Panc1 (cell line): ENCODE measurements around the gene NFATC1. TPM values are rescaled to one million over a fixed set of nuclear protein-coding genes. Genes with fewer than 3 reads are reported as not detected.

Experiments
- ATAC-seq: fragments of 200-7000 bp; cut with Tn5 transposase; 2 replicates; pipeline ENCODE4 v1.9.1; 2020; ENCODE audit warnings: mild to moderate bottlenecking, moderate library complexity
- BruUV-seq: library from RNA; stranded (reverse); fragments of 400-500 nt; replicated peaks from 2 replicates; lab custom pipeline; 2021; lab: Mats Ljungman, UMichigan
- CTCF ChIA-PET: fragments of 300-600 bp; sonication (Branson Sonifier 250); formaldehyde crosslinking; loops from one replicate; lab custom pipeline; 2022; ENCODE audit warnings: antibody characterized with exemption; lab: Charles Lee
- POLR2A ChIA-PET: fragments of 300-600 bp; sonication (Branson Sonifier 250); formaldehyde crosslinking; loops from one replicate; lab custom pipeline; 2022; ENCODE audit warnings: antibody characterized with exemption; lab: Charles Lee
- DNase-seq: peaks from one replicate; pipeline ENCODE4 v3.0.0-alpha.2; 2010; ENCODE audit warnings: low read depth, low spot score
- H3K27ac ChIP-seq: 2 replicates; pipeline ENCODE4 v1.5.1; 2011; ENCODE audit warnings: mild to moderate bottlenecking, low read length, inconsistent platforms
- H3K27me3 ChIP-seq: fragments of 200-500 bp; sonication (Bioruptor generic); 2 replicates; pipeline ENCODE4 v1.6.0; 2014; ENCODE audit warnings: low read length, inconsistent platforms; ENCODE audit not compliant: control insufficient read depth, insufficient read depth
- H3K36me3 ChIP-seq: fragments of 200-500 bp; sonication (Bioruptor generic); 2 replicates; pipeline ENCODE4 v1.5.1; 2014; ENCODE audit warnings: inconsistent platforms, mild to moderate bottlenecking, low read length, moderate library complexity; ENCODE audit not compliant: control insufficient read depth, insufficient read depth
- H3K4me1 ChIP-seq: 2 replicates; pipeline ENCODE4 v1.5.1; 2011; ENCODE audit warnings: inconsistent platforms, mild to moderate bottlenecking, low read length, moderate library complexity; ENCODE audit not compliant: control insufficient read depth, insufficient read depth
- H3K4me3 ChIP-seq, 2 experiments: 2 replicates each; pipeline ENCODE4 v1.5.1; 2011 to 2012; ENCODE audit warnings: low read depth in 2 of 2, low read length in 2 of 2, mild to moderate bottlenecking in 2 of 2, inconsistent platforms in 1 of 2, moderate library complexity in 1 of 2
- H3K9me3 ChIP-seq: fragments of 200-500 bp; sonication (Bioruptor generic); 2 replicates; pipeline ENCODE4 v1.5.1; 2014; ENCODE audit warnings: low read depth, mild to moderate bottlenecking, inconsistent platforms, low read length, moderate library complexity; ENCODE audit not compliant: control insufficient read depth, insufficient read depth
- POLR2AphosphoS5 ChIP-seq: IDR thresholded peaks from 2 replicates; pipeline ENCODE4 v1.6.1; 2012; ENCODE audit warnings: mild to moderate bottlenecking, low read depth, low read length, moderate library complexity
- SIN3A ChIP-seq: IDR thresholded peaks from 2 replicates; pipeline ENCODE4 v1.6.1; 2012; ENCODE audit warnings: low read depth, mild to moderate bottlenecking, low read length, moderate library complexity, borderline replicate concordance; ENCODE audit not compliant: insufficient read depth
- TCF7L2 ChIP-seq: IDR thresholded peaks from 2 replicates; pipeline ENCODE4 v1.6.1; 2011; ENCODE audit warnings: mild to moderate bottlenecking, low read depth, low read length, inconsistent platforms
- in situ Hi-C: cut with HindIII; loops from 2 replicates; pipeline ENCODE4 v1.10.0; 2016; ENCODE audit warnings: low sequenced_read_pairs, low pct_unique_long_range_greater_than_20kb
- intact Hi-C: fragments of 100-400 bp; cut with micrococcal nuclease; formaldehyde crosslinking; loops from one replicate; pipeline ENCODE4 v1.10.0; 2022; ENCODE audit not compliant: unreplicated experiment
- total RNA-seq: library from RNA; stranded (reverse); gene quantifications from one replicate; pipeline ENCODE4 v1.2.1, GENCODE V29; 2021; ENCODE audit not compliant: unreplicated experiment
- TF ChIP-seq, protein P1 (sequence below): fragments of 450-650 bp; IDR thresholded peaks from 2 replicates; pipeline ENCODE4 v1.5.1; 2017; ENCODE audit warnings: mild to moderate bottlenecking
- TF ChIP-seq, protein P2 (sequence below), 2 experiments: IDR thresholded peaks; 2 replicates each; pipeline ENCODE4 v1.6.1; 2011 to 2012; ENCODE audit warnings: low read depth in 2 of 2, control low read depth in 1 of 2, low read length in 1 of 2, mild to moderate bottlenecking in 1 of 2, moderate library complexity in 1 of 2; ENCODE audit not compliant: insufficient read depth in 1 of 2

Gene NFATC1
- total RNA-seq, 1 experiment from 2014 or later, result 30.8 TPM

DNA sequence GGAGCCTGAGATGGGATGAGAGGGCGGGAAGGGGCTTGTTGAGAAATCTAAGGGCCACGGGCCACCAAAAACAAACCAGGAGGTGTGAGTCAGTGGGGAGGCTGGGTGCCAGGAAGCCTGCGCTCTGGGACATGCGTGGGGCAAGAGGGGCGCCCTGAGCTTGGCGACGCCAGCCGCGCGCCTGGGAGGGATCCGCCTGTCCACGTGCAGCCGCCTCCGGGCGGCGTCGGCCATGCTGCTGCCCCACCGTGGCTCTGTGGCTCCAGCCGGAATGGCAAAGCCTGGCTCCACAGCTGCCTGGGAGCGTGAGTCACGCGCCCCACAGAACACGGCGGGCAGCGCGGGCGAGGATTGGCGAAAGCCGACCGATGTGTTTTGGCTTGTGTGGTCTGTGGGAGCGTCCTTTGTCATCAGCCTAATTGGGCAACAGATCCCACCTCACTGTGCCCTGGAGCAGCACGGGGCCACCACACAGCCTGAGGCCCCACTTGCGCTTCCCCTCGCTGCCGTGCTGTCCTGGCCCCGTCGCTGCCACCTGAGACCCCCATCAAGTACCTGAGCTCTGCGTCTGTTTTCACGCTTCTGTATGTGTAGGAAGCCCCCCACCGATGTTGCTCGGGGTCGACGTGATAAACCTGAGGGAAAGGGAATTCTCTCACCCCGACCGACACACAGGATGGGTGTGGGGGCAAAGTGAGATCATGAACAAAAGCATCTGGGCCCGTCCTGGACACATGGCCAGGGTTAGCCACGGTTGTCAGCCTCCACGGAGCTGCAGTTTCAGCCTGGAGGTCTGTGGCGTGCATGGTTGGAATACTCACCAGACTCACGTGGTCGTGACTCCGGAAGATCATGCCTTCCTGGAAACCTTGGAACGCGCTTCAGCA lies 80.5 kb downstream of the NFATC1 start:
- H3K27ac ChIP-seq, result no peak overlapping the region
- no peaks in the 10 kb centered on the region for H3K9me3 ChIP-seq
- no peak overlapping the region for H3K4me3 ChIP-seq
- H3K27me3 ChIP-seq, result no peaks in the 10 kb centered on the region
- BruUV-seq, result no TSS peak
- ChIA-PET CTCF (no interaction called here), POLR2A (no interaction called here)
- DNase-seq (no peak), ATAC-seq (no peak)
- no peaks in the 10 kb centered on the region for H3K4me1 ChIP-seq
- intact Hi-C loops (no loop called here), in situ Hi-C loops (no loop called here)
- TF ChIP-seq POLR2AphosphoS5 (no peak), TCF7L2 (no peak)
- TF ChIP-seq, protein P1, sequence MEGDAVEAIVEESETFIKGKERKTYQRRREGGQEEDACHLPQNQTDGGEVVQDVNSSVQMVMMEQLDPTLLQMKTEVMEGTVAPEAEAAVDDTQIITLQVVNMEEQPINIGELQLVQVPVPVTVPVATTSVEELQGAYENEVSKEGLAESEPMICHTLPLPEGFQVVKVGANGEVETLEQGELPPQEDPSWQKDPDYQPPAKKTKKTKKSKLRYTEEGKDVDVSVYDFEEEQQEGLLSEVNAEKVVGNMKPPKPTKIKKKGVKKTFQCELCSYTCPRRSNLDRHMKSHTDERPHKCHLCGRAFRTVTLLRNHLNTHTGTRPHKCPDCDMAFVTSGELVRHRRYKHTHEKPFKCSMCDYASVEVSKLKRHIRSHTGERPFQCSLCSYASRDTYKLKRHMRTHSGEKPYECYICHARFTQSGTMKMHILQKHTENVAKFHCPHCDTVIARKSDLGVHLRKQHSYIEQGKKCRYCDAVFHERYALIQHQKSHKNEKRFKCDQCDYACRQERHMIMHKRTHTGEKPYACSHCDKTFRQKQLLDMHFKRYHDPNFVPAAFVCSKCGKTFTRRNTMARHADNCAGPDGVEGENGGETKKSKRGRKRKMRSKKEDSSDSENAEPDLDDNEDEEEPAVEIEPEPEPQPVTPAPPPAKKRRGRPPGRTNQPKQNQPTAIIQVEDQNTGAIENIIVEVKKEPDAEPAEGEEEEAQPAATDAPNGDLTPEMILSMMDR, result no peak
- H3K36me3 ChIP-seq, result no peaks in the 10 kb centered on the region

DNA sequence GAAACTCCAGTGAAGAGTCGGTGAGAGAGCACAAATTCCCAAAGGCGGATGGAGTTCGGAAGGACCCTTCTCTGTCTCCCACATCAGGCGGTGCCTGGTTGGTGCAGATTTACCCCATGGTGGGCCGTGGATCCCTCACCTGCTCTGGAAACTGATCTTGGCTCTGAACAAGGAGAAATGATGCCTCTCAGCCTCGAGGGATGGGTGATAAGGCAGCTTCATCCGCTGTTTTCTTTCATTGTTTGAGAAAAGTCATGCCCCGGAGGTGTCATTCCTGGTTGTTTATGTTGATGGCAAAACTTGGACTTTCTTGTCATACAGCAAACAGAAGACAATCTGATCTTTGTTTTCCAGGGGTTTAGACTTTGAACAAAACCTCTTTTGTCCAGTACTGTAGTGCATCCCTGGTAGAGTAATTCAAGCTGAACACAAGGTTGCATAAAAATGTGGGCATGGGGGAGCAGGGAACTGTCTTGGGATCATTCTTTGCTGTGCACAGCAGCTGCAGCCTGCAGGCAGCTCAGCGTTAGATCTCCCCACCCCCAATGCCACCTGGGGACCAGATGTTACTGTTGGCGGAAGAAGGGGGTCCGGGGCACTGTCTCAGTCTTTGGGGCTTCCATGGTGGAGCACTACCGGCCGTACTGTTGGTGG lies 81.3 kb downstream of the NFATC1 start:
- Histone ChIP-seq H3K4me1 (no peaks in the 10 kb centered on the region), H3K36me3 (no peaks in the 10 kb centered on the region), H3K9me3 (no peaks in the 10 kb centered on the region), H3K27me3 (no peaks in the 10 kb centered on the region), H3K27ac (no peak overlapping the region), H3K4me3 (no peak overlapping the region)
- ChIA-PET CTCF (no interaction called here), POLR2A (no interaction called here)
- no peak for ATAC-seq
- in situ Hi-C loops, result no loop called here
- BruUV-seq, result no TSS peak
- intact Hi-C loops, result no loop called here
- DNase-seq, result no peak
- TF ChIP-seq, protein P2, sequence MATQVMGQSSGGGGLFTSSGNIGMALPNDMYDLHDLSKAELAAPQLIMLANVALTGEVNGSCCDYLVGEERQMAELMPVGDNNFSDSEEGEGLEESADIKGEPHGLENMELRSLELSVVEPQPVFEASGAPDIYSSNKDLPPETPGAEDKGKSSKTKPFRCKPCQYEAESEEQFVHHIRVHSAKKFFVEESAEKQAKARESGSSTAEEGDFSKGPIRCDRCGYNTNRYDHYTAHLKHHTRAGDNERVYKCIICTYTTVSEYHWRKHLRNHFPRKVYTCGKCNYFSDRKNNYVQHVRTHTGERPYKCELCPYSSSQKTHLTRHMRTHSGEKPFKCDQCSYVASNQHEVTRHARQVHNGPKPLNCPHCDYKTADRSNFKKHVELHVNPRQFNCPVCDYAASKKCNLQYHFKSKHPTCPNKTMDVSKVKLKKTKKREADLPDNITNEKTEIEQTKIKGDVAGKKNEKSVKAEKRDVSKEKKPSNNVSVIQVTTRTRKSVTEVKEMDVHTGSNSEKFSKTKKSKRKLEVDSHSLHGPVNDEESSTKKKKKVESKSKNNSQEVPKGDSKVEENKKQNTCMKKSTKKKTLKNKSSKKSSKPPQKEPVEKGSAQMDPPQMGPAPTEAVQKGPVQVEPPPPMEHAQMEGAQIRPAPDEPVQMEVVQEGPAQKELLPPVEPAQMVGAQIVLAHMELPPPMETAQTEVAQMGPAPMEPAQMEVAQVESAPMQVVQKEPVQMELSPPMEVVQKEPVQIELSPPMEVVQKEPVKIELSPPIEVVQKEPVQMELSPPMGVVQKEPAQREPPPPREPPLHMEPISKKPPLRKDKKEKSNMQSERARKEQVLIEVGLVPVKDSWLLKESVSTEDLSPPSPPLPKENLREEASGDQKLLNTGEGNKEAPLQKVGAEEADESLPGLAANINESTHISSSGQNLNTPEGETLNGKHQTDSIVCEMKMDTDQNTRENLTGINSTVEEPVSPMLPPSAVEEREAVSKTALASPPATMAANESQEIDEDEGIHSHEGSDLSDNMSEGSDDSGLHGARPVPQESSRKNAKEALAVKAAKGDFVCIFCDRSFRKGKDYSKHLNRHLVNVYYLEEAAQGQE (IDR thresholded peaks at IDR 0.05; ENCODE audit: insufficient read depth in 1 of 2, low read depth in 2 of 2, low read length in 1 of 2), result no peak
- TF ChIP-seq TCF7L2, result no peak
- TF ChIP-seq POLR2AphosphoS5, result no peak
- TF ChIP-seq, protein P1, result no peak
- TF ChIP-seq SIN3A, result no peak
